Effector memory CD8-positive, alpha-beta T cell (primary cell): ENCODE measurements around the gene APMAP.

Experiments
- ATAC-seq: fragments of 150-1000 bp; cut with Tn5 transposase; replicated peaks from 2 replicates; pipeline ENCODE4 v1.10.0; 2021; ENCODE audit warnings: mild to moderate bottlenecking, moderate library complexity
- DNase-seq, 3 experiments: peaks; one replicate each; pipeline ENCODE4 v3.0.0; 2021
- H3K27ac Mint-ChIP-seq, 2 donors: one replicate each; pipeline ENCODE4 v1.8.0; 2022; ENCODE audit warnings: mild to moderate bottlenecking in 2 of 2, mixed read lengths in 2 of 2, moderate library complexity in 2 of 2
- H3K27me3 Mint-ChIP-seq, 2 donors: one replicate each; pipeline ENCODE4 v1.8.0; 2022; ENCODE audit warnings: mixed read lengths in 2 of 2
- H3K36me3 Mint-ChIP-seq: one replicate; pipeline ENCODE4 v1.8.0; 2022; ENCODE audit warnings: mild to moderate bottlenecking, moderate library complexity, mixed read lengths; ENCODE audit not compliant: insufficient read depth
- H3K4me1 Mint-ChIP-seq, 2 donors: one replicate each; pipeline ENCODE4 v1.8.0; 2022; ENCODE audit warnings: low read depth in 2 of 2, mixed read lengths in 2 of 2
- H3K4me3 Mint-ChIP-seq, 2 donors: one replicate each; pipeline ENCODE4 v1.8.0; 2022; ENCODE audit warnings: mild to moderate bottlenecking in 2 of 2, mixed read lengths in 2 of 2, moderate library complexity in 2 of 2
- H3K9me3 Mint-ChIP-seq, 2 donors: one replicate each; pipeline ENCODE4 v1.8.0; 2022; ENCODE audit warnings: mixed read lengths in 2 of 2

The APMAP gene

DNA sequence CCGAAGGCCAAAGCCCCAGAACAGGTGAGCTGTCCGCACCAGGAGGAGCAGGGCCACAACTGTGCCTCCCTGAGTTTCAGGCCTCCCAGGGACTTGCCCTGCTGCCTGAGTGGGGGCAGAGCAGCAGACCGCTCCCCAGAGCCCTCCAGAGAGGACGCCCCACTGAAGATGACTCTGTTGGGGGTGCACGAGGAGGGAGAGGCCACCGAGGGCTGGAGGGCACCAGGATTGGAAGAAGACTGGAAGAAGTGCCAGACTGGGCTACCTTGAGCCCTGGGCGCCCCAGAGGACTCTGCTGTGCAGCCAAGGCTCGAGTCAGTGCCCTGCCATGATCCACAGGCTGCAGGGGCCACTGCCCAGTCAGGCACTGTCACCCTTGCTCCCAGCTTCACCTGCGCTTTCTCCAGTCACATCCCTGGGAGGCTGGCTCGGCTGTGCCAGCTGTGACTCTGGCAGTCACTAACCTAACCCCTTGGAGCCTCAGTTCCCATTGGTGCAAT is 32.2 kb downstream of the APMAP start:
- peak overlapping the region; percentile 99 for H3K27ac Mint-ChIP-seq
- H3K27me3 Mint-ChIP-seq = no peaks in the 10 kb centered on the region
- ATAC-seq (no peak), DNase-seq (peak in 1 of 3 experiments; percentile 40)
- H3K36me3 Mint-ChIP-seq = peaks cover 99% of the 10 kb centered on the region
- peak overlapping the region; percentile 72 to 79 for H3K4me3 Mint-ChIP-seq
- H3K9me3 Mint-ChIP-seq = no peaks in the 10 kb centered on the region
- peaks cover 77 to 79% of the 10 kb centered on the region in 2 donors for H3K4me1 Mint-ChIP-seq

DNA sequence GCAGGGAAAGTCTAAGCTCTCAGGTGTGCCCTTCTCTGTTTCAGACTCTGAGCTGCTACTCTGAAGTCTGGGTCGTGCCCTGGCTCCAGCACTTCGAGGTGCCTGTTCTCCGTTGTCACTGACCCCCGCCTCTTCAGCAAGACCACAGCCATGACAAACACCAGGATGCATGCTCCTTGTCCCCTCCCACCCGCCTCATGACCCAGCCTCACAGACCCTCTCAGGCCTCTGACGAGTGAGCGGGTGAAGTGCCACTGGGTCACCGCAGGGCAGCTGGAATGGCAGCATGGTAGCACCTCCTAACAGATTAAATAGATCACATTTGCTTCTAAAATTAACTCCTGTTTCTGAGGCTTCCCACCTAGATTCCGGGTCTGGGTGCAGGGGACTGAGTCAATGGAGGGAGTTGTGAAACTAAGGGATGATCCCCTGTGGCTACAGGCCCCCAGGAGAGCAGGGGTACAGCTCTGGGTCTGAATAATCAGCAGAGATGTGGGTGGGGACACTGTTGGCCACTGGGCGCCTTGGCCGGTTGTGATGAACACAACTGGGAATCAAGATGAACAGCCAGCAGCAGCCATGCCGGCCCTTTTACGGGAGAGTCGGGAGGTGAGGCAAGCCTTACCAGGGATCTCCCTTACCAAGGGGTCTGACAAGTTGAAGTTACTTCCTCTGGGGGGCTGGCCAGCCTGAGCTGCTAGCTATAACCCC is 32.8 kb downstream of the APMAP start:
- peaks cover 75 to 78% of the 10 kb centered on the region in 2 donors for H3K4me1 Mint-ChIP-seq
- ATAC-seq = no peak
- peaks cover 99% of the 10 kb centered on the region for H3K36me3 Mint-ChIP-seq
- DNase-seq = no peak
- no peaks in the 10 kb centered on the region for H3K27me3 Mint-ChIP-seq
- H3K27ac Mint-ChIP-seq = peak overlapping the region; percentile 99
- H3K4me3 Mint-ChIP-seq = peak overlapping the region; percentile 72 to 79
- no peaks in the 10 kb centered on the region for H3K9me3 Mint-ChIP-seq

DNA sequence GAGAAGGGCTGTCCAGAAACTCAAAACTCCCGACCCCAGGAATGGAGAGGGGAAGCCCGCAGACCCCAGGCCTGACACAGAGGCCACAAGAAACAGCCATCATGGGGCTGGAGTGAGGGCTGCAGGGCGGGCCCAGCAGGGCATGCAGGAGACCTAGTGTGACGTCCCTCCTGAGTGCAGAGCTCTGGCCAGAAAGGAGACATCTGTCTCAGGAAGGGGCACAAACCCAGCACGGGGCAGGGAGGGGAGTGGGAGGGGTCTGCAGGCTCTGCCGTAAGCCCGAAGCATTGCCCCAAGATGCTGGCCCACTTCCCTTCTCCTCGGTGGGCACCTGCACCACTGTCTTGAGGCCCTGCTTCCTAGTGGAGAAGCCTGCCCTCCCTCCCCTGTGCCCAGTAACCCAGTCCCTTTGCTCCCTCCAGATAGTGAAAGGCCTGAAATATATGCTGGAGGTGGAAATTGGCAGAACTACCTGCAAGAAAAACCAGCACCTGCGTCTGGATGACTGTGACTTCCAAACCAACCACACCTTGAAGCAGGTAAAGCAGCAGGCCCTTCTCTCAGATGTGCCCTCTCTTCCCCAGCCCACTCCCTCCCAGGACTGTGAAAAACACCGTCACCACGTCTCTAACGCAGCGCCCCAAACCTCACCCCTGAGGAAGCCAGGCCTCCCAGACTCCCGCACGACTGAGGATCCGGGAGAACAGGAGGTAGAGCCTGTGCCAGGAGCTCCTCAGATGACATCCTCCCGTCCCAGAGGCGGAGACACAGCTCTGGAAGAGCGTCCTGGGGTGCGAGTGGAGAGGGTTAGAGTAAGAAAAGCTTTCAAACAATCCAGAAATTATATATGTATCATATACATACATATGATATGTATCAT is 33.8 kb downstream of the APMAP start:
- H3K36me3 Mint-ChIP-seq = peaks cover 100% of the 10 kb centered on the region
- DNase-seq (no peak), ATAC-seq (no peak)
- no peaks in the 10 kb centered on the region for H3K9me3 Mint-ChIP-seq
- peak overlapping the region; percentile 99 for H3K27ac Mint-ChIP-seq
- no peaks in the 10 kb centered on the region for H3K27me3 Mint-ChIP-seq
- peaks cover 75 to 77% of the 10 kb centered on the region in 2 donors for H3K4me1 Mint-ChIP-seq
- peak overlapping the region; percentile 72 to 79 for H3K4me3 Mint-ChIP-seq

DNA sequence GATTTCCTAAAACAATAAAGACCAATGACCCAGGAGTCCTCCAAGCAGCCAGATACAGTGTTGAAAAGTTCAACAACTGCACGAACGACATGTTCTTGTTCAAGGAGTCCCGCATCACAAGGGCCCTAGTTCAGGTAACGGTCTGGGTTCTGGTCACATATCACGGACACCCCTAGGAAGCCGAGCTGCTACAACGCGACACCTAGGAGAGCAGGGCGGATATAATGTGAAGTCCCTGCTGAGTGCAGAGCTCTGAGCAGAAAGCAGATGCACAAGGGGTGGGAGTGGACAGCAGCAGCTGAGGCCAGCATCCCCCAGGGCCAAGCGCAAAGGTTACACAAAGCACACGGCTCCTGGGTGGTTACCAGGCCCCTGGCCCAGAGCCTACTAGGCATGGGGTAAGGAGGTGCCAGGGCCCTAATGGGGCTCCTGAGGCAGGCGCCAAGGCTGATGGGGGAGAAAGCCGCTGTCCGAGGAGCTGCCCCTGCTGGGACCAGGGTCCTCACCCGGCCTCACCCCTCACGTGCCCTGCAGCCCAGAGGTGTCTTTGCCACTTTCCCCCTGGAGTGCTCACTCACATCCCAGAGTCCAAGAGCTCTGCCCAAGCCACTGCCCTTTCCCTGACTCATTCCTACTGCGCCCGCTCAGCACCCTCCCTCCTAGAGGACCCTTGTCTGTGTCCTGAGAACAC is 35.1 kb downstream of the APMAP start:
- no peaks in the 10 kb centered on the region for H3K9me3 Mint-ChIP-seq
- peak overlapping the region; percentile 99 for H3K27ac Mint-ChIP-seq
- H3K27me3 Mint-ChIP-seq = no peaks in the 10 kb centered on the region
- H3K4me3 Mint-ChIP-seq = peak overlapping the region; percentile 38 to 79
- peaks cover 100% of the 10 kb centered on the region for H3K36me3 Mint-ChIP-seq
- DNase-seq = no peak
- peaks cover 76% of the 10 kb centered on the region in 2 donors for H3K4me1 Mint-ChIP-seq
- no peak for ATAC-seq

DNA sequence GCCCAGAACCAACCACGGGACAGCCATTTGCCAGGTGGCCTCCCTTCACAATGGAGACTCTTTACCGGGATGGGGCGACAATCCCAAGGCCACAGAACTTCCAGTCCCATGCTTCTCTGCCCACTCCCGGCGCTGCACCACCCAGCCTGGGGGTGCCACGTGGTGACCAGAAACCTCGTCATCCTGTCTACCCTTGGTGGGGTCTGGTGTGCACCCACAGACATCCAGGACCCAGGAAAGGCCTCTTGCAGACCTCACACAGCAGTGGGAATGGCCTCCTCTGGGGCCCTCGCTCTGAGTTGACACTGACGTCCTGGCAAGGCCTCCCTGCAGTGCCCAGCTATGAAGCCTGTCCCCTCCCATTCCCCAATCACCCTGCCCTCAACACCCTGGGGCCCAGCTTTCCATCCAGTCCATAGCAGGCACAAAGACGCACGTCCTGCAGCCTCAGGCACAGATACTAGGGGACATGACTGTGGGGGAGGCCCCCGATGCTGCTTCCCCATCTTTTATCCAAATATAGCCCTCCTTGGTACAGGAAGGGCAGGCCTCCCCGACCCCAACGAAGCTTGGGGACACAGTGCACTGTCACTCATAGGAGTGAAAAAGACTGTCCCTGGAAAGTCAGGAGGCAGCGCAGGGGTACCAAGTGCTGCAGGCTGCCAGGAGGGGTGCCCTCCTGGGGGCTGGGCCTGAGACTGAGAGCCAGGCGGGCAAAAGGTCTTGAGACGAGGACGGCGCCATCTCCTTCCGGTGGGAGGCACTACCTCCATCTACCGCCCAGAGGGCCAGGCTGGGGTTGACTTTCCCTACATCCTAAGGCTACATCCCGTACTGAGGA is 36.3 kb downstream of the APMAP start:
- no peak for ATAC-seq
- peaks cover 74 to 76% of the 10 kb centered on the region in 2 donors for H3K4me1 Mint-ChIP-seq
- H3K27me3 Mint-ChIP-seq = no peaks in the 10 kb centered on the region
- DNase-seq = no peak
- peak overlapping the region; percentile 66 to 99 for H3K4me3 Mint-ChIP-seq
- H3K9me3 Mint-ChIP-seq = no peaks in the 10 kb centered on the region
- peak overlapping the region; percentile 98 to 99 for H3K27ac Mint-ChIP-seq
- peaks cover 100% of the 10 kb centered on the region for H3K36me3 Mint-ChIP-seq

DNA sequence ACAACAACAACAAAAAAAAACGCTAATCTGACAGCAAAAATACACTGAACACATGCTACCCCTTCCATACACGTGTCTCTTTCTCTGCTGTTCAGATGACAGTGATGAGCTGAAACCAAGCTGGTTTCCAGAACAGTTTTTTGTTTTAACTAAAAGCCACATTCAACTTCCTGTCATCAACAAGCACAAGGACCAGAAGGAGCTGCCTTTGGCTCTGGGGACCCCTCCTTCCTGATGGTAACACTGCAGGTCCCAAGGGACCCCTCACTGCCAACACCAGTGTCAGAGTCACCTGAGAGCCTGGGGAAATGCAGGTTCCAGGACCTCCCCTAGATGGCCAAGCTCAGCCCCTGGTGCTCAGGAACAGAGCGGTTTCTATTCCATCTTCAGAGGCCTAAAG is 37.5 kb downstream of the APMAP start:
- Mint-ChIP-seq H3K9me3 (no peaks in the 10 kb centered on the region), H3K4me3 (peak overlapping the region; percentile 66 to 99)

DNA sequence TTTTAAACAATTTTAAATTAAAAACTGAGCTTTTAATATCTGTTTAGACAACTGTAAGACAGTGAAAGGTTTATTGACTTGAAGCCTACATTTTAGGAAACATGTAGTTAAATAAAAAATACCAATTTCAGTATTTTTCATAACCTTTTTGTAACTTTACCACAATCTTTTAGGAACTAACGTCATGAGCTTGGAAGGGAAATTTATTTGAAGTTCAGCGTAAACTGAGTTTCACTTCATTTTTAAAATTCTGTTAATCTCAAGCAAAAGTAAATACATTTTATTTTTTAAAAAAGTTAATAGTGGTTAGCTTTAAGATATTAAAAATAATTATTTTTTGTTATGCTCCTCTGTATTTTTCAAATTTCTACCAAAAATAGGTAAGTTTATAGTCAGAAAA is 38.0 kb downstream of the APMAP start:
- H3K4me1 Mint-ChIP-seq = peaks cover 69 to 72% of the 10 kb centered on the region in 2 donors
- peak overlapping the region; percentile 98 to 99 for H3K27ac Mint-ChIP-seq
- peak overlapping the region; percentile 98 to 99 for H3K4me3 Mint-ChIP-seq
- ATAC-seq = no peak
- H3K27me3 Mint-ChIP-seq = no peaks in the 10 kb centered on the region
- DNase-seq = no peak
- peaks cover 100% of the 10 kb centered on the region for H3K36me3 Mint-ChIP-seq
- H3K9me3 Mint-ChIP-seq = no peaks in the 10 kb centered on the region

More for the DNA sequence above, 37.5 kb downstream of the APMAP start:
- DNase-seq = peak in 1 of 3 experiments; percentile 52
- peaks cover 72 to 73% of the 10 kb centered on the region in 2 donors for H3K4me1 Mint-ChIP-seq
- H3K27ac Mint-ChIP-seq = peak overlapping the region; percentile 98 to 99
- peaks cover 100% of the 10 kb centered on the region for H3K36me3 Mint-ChIP-seq
- no peaks in the 10 kb centered on the region for H3K27me3 Mint-ChIP-seq
- ATAC-seq = peak; percentile 40

DNA sequence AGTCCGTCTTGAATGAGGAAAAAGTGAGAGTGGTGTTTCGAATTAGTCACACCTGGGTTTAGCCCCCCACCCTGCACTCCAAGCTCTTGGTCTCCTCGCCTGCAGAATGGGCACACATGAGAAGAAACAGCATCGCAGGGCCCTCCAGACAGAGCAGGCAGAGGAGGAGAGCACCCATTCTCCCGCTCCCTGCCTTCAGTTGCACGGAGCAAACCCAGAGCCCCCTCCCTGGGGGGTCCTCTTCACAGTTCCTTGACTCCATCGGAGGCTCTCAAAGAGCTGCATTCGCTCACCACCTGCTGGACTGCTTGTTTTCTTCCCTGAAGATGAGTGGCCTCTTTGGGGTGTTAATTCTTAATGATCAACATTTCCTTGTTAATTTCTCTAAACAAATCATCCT is 38.4 kb downstream of the APMAP start:
- DNase-seq = no peak
- H3K27me3 Mint-ChIP-seq = no peaks in the 10 kb centered on the region
- H3K27ac Mint-ChIP-seq = peak overlapping the region; percentile 98 to 99
- peak overlapping the region; percentile 98 to 99 for H3K4me3 Mint-ChIP-seq
- no peaks in the 10 kb centered on the region for H3K9me3 Mint-ChIP-seq
- peaks cover 65 to 70% of the 10 kb centered on the region in 2 donors for H3K4me1 Mint-ChIP-seq
- H3K36me3 Mint-ChIP-seq = peaks cover 100% of the 10 kb centered on the region
- no peak for ATAC-seq

DNA sequence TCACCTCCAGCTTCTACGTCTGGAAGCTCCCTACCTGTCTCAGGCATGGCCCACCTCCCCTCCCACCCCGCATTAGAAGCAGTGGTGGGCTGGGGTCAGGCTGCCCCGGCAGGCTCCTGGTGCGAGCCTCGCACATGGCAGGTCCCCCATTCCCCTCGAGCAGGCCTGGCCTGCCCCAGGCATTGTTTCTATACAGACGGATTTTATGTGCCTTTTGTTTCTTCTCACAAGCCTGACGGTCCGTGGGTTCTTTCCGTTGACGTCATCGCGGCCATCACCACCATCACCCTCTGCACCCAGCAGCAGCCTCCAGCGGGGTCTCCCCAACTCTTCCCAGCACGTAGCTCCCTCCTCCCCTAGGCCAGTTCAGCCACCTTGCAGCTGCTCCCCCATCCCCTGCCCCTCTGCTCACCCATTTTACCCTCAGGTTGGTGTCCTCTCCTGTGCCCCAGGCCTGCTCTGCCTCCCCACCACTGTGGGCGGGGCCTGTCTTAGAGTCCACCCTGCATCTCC is 38.9 kb downstream of the APMAP start:
- peaks cover 100% of the 10 kb centered on the region for H3K36me3 Mint-ChIP-seq

DNA sequence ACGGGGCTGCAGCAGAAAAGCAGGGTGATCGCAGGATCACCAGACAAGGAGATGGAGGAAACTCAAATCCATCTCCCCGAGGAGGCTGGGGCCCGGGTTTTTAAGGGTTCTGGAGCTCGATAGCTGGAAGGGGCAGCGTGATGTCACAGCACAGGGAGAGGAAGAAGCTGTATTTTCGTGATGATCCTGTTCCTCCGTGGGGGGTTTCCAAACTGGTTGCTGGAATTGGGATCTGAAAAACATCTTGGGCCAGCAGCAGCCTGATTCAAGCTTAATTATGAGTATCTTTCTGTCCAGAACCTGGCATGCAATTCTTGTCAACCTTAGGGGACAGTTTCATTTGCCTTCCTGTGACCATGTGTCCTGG is 39.4 kb downstream of the APMAP start:
- peaks cover 65 to 69% of the 10 kb centered on the region in 2 donors for H3K4me1 Mint-ChIP-seq
- H3K27ac Mint-ChIP-seq = peak overlapping the region; percentile 98 to 99
- ATAC-seq = no peak
- no peak for DNase-seq
- H3K4me3 Mint-ChIP-seq = peak overlapping the region; percentile 98 to 99
- H3K36me3 Mint-ChIP-seq = peaks cover 96% of the 10 kb centered on the region
- no peaks in the 10 kb centered on the region for H3K27me3 Mint-ChIP-seq
- H3K9me3 Mint-ChIP-seq = peaks cover 0 to under 1% of the 10 kb centered on the region in 2 donors

More for the DNA sequence above, 38.9 kb downstream of the APMAP start:
- peak; percentile 44 to 65 (median 53) for DNase-seq
- Mint-ChIP-seq H3K4me1 (peaks cover 62 to 66% of the 10 kb centered on the region in 2 donors), H3K27ac (peak overlapping the region; percentile 98 to 99), H3K4me3 (peak overlapping the region; percentile 98 to 99), H3K9me3 (no peaks in the 10 kb centered on the region), H3K27me3 (no peaks in the 10 kb centered on the region)
- peak; percentile 14 for ATAC-seq

DNA sequence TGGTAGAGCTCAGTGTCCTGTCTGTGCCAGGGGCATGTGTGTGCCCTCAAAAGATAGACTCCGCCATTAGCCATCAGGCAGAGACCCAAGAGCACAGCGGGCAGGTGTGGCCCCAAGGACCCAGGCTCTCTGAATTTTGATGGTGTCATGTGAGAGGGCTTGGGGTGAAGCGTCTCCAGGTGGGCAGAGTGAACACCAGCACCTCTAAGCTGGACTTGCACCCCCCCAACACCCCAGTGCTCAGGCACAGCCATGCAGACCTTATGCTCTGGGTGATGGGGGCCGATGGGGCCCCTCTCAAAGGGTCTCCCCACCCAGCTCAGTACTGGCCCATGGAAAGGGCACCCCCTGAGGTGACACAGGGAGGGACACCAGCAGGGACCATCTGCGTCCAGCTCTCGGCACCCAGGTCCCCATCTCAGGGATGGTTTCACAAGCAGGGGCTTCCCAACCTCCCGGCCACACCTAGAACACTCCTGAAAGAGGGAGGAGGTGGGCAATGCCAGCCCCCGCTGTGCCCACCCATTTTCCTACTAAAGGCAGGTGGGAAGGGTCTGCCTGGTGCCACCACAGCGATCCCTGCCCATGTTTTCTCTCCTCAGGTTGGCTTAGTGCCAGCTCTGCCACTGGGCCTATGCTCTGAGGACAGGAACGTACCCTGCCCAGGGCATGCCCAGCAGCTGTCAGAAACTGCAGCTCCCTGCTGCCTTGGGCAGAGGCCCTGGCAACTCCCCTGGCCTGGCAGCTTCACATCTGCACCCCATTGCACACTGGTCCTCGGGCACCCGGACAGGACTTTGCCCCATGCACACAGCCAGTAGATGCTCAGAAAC is 40.0 kb downstream of the APMAP start:
- DNase-seq (no peak), ATAC-seq (no peak)
- Mint-ChIP-seq H3K36me3 (peaks cover 90% of the 10 kb centered on the region), H3K4me1 (peaks cover 67 to 69% of the 10 kb centered on the region in 2 donors), H3K27me3 (no peaks in the 10 kb centered on the region), H3K4me3 (peak overlapping the region; percentile 98 to 99), H3K9me3 (peaks cover 0 to 6% of the 10 kb centered on the region in 2 donors), H3K27ac (peak overlapping the region; percentile 98 to 99)
